Measurements from ENCODE around the gene LMNA. TPM values are rescaled to one million over a fixed set of nuclear protein-coding genes. Genes with fewer than 3 reads are reported as not detected.

Gene LMNA
- total and polyA plus RNA-seq, 3 donors from 2014 or later: 162 to 219 (median 189) TPM

- Histone ChIP-seq H3K9me3 (no peaks in the 10 kb centered on the region), H3K27me3 (no peaks in the 10 kb centered on the region), H3K4me1 (peaks cover 8% of the 10 kb centered on the region), H3K27ac (no peak overlapping the region), H3K36me3 (ENCODE audit: low read depth, missing control alignments) (no peaks in the 10 kb centered on the region), H3K4me3 (no peak overlapping the region)
- intact Hi-C loops (cut with DNase I; ENCODE audit: low total_unique reads): no loop called here
- TF ChIP-seq POLR2A (IDR thresholded peaks at IDR 0.05): no peak
- TF ChIP-seq, protein P1, sequence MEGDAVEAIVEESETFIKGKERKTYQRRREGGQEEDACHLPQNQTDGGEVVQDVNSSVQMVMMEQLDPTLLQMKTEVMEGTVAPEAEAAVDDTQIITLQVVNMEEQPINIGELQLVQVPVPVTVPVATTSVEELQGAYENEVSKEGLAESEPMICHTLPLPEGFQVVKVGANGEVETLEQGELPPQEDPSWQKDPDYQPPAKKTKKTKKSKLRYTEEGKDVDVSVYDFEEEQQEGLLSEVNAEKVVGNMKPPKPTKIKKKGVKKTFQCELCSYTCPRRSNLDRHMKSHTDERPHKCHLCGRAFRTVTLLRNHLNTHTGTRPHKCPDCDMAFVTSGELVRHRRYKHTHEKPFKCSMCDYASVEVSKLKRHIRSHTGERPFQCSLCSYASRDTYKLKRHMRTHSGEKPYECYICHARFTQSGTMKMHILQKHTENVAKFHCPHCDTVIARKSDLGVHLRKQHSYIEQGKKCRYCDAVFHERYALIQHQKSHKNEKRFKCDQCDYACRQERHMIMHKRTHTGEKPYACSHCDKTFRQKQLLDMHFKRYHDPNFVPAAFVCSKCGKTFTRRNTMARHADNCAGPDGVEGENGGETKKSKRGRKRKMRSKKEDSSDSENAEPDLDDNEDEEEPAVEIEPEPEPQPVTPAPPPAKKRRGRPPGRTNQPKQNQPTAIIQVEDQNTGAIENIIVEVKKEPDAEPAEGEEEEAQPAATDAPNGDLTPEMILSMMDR (IDR thresholded peaks at IDR 0.05): no peak
- DNase-seq: no peak
- 37 to 63% methylated on average over 7 to 9 of the region's 9 CpGs for WGBS, 2 donors
Measured at GRCh38 chr1:156146769-156147405, 32.4 kb downstream of the LMNA start.

DNA sequence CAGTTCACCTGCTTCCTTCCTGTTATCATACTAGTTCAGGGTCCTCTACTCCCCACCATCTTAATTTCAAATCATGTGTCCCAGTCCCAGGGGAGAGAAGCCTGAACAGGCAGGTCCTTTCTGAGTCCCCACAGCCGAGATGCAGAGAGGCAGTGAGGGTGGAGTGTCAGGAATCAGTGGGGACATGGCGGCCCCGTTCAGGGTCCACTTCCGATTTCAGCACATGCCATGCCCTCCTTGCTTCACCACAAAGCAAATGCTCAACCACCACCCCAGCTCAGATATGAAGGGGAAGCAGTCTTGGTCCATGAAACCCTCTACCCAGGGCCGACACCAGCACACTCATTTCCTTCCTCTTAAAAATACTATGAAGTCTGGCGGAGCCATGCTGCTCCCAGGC lies 33.7 kb downstream of the LMNA start:
- Histone ChIP-seq H3K36me3 (ENCODE audit: low read depth, missing control alignments) (no peaks in the 10 kb centered on the region), H3K4me3 (no peak overlapping the region), H3K4me1 (peaks cover 8% of the 10 kb centered on the region), H3K27me3 (no peaks in the 10 kb centered on the region), H3K9me3 (no peaks in the 10 kb centered on the region), H3K27ac (no peak overlapping the region)
- intact Hi-C loops (cut with DNase I; ENCODE audit: low total_unique reads): no loop called here
- DNase-seq: no peak
- WGBS, 2 donors: 69 to 75% methylated on average over 6 of the region's 6 CpGs
- no peak for TF ChIP-seq POLR2A (IDR thresholded peaks at IDR 0.05)
- TF ChIP-seq, protein P1 (IDR thresholded peaks at IDR 0.05): no peak

GRCh38 chr1:156149374-156150332 lies 35.1 kb downstream of the LMNA start:
- TF ChIP-seq POLR2A (IDR thresholded peaks at IDR 0.05): no peak
- TF ChIP-seq, protein P1 (IDR thresholded peaks at IDR 0.05): no peak
- Histone ChIP-seq H3K9me3 (no peaks in the 10 kb centered on the region), H3K27ac (no peak overlapping the region), H3K4me1 (peaks cover 8% of the 10 kb centered on the region), H3K27me3 (no peaks in the 10 kb centered on the region), H3K36me3 (ENCODE audit: low read depth, missing control alignments) (no peaks in the 10 kb centered on the region), H3K4me3 (no peak overlapping the region)
- DNase-seq: no peak
- intact Hi-C loops (cut with DNase I; ENCODE audit: low total_unique reads): no loop called here
- WGBS, 2 donors: 32 to 41% methylated on average over 18 to 20 of the region's 20 CpGs

DNA sequence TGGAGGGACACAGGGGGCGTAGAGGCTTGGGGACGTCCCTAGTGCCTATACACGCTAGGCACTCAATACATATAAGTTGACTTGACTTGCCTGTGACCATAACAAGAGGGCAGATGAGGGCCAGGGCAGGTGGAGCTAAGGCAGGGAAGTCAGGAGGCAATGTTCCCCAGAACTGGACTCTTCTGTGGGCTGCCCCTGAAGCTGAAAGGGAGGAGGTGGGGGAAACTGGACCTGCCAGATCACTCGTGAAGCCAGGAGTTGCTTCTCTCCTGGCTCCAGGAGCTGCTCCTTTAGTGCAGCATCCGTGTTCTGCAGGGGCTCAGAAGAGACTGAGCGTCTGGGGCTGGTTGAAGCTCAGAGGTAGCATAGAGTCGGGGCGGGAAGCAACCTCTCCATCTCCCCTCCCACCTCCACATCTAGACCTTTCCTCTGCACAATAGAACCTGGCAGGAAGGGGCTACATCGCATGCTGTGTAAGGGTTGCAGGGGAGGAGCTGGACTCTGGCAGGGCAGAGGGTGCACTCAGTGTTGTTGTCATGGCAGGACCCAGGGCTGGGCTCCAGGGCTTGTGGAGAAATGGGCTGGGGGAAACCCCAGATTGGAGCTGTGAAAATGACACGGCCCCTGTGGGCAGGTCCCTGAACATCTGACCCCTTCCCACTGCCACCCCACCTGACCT lies 36.0 kb downstream of the LMNA start:
- Histone ChIP-seq H3K4me3 (no peak overlapping the region), H3K9me3 (no peaks in the 10 kb centered on the region), H3K27me3 (no peaks in the 10 kb centered on the region), H3K4me1 (peaks cover 8% of the 10 kb centered on the region), H3K27ac (no peak overlapping the region), H3K36me3 (ENCODE audit: low read depth, missing control alignments) (no peaks in the 10 kb centered on the region)
- intact Hi-C loops (cut with DNase I; ENCODE audit: low total_unique reads): no loop called here
- no peak for TF ChIP-seq POLR2A (IDR thresholded peaks at IDR 0.05)
- TF ChIP-seq, protein P1 (IDR thresholded peaks at IDR 0.05): no peak
- 57 to 58% methylated on average over 8 to 10 of the region's 10 CpGs for WGBS, 2 donors
- no peak for DNase-seq
